ENCODE results near the gene SH3YL1. TPM values are rescaled to one million over a fixed set of nuclear protein-coding genes. Genes with fewer than 3 reads are reported as not detected.

The SH3YL1 gene
- polyA plus RNA-seq, 1 donor (not counting 4 experiments of a cell fraction or from before 2014, with no cell fraction given), result 41.8 TPM

DNA sequence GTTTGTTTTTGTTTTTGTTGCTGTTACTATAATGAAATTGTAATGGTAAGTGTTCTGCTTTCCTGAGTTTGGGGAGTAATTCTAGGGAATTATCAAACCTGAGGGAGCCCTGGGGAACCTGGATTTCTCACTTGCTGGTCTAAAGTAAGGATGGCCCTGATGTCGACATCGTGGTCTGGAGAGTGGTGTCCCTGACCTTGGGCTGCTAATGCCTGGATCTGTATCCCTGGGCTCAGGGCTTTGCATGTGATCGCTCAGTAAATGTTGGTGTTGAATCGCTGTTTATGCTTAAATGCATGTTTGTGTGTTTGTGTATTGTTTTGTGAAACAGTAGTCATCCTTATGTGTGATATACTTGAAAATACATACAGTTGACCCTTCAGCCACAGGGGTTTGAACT lies 7.0 kb upstream of the SH3YL1 start:
- no peak for FAIRE-seq

DNA sequence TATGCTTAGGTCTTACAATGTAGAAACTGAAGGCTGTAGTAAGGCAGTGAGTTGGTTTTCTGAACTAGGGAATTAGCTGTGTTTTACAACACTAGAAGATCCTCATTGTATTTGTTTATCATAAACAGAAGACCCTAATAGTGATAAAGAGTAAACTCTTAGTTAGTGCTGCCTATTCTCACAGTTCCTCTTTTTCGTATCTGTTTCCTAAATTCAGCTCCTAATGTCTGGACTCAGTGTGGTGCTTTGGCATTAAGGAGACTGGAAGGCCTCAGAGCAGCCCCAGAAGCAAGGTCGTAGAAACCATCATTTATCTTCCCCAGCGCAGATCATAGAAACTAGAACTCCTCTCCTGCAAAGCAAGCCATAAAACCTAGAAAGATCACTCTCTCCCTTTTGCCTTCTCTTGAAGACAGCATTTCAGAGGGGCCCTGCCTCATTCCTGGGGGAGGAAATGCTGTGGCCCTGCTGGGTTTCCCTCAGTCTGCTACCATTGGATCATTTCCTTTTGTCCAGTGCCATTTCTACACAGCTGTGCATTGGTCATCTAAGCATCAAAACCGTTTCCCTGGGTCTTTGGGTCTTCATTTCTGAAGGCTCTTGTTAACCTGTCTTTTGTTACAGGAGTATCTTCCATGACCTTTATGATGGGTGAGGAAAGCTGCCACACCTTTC lies 5.7 kb upstream of the SH3YL1 start:
- Histone ChIP-seq H3K4me3 (ENCODE audit: control insufficient read depth in 2 of 3, extremely low read depth in 1 of 3, insufficient read depth in 2 of 3, low read depth in 1 of 3, low read length in 3 of 3) (no peak overlapping the region), H3K79me2 (ENCODE audit: control insufficient read depth, insufficient read depth, low read length) (peaks cover 95% of the 10 kb centered on the region), H2AFZ (ENCODE audit: control insufficient read depth, low read length) (no peak overlapping the region), H4K20me1 (ENCODE audit: control insufficient read depth, extremely low read depth, insufficient read depth, low read length) (peaks cover 22% of the 10 kb centered on the region), H3K4me2 (ENCODE audit: control insufficient read depth, extremely low read depth, insufficient read depth, low read depth, low read length) (no peak overlapping the region), H3K9me1 (ENCODE audit: control insufficient read depth, extremely low read depth, insufficient read depth, low read length) (peaks cover 8% of the 10 kb centered on the region), H3K4me1 (ENCODE audit: control insufficient read depth, extremely low read depth, insufficient read depth, low read length) (peaks cover 7% of the 10 kb centered on the region), H3K36me3 (ENCODE audit: control insufficient read depth in 2 of 2, extremely low read depth in 1 of 2, insufficient read depth in 2 of 2, low read length in 2 of 2) (peaks cover 5 to 14% of the 10 kb centered on the region in 2 experiments), H3K27ac (ENCODE audit: control insufficient read depth, insufficient read depth, low read length) (no peak overlapping the region), H3K9ac (ENCODE audit: control insufficient read depth, extremely low read depth, insufficient read depth, low read length) (no peak overlapping the region), H3K9me3 (ENCODE audit: control insufficient read depth, low read depth, low read length) (no peaks in the 10 kb centered on the region), H3K27me3 (ENCODE audit: control insufficient read depth, extremely low read depth, insufficient read depth, low read length) (no peaks in the 10 kb centered on the region)
- DNase-seq (ENCODE audit: low read depth, low spot score) (no peak), FAIRE-seq (no peak)
- dilution Hi-C loops (cut with MboI; ENCODE audit: extremely low pct_ligation_motif_present, low sequenced_read_pairs), result no loop called here
- no peak for TF ChIP-seq EZH2 (IDR thresholded peaks at IDR 0.05; ENCODE audit: low read length)
- TF ChIP-seq, protein P1, sequence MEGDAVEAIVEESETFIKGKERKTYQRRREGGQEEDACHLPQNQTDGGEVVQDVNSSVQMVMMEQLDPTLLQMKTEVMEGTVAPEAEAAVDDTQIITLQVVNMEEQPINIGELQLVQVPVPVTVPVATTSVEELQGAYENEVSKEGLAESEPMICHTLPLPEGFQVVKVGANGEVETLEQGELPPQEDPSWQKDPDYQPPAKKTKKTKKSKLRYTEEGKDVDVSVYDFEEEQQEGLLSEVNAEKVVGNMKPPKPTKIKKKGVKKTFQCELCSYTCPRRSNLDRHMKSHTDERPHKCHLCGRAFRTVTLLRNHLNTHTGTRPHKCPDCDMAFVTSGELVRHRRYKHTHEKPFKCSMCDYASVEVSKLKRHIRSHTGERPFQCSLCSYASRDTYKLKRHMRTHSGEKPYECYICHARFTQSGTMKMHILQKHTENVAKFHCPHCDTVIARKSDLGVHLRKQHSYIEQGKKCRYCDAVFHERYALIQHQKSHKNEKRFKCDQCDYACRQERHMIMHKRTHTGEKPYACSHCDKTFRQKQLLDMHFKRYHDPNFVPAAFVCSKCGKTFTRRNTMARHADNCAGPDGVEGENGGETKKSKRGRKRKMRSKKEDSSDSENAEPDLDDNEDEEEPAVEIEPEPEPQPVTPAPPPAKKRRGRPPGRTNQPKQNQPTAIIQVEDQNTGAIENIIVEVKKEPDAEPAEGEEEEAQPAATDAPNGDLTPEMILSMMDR (optimal IDR thresholded peaks at IDR 0.05 in 1 of 3, IDR thresholded peaks at IDR 0.05 in 1 of 3, conservative IDR thresholded peaks at IDR 0.05 in 1 of 3; ENCODE audit: extremely low read depth in 1 of 3, insufficient read depth in 2 of 3, low read length in 3 of 3), result no peak

More for the DNA sequence above, 7.0 kb upstream of the SH3YL1 start:
- H4K20me1 ChIP-seq (ENCODE audit: control insufficient read depth, extremely low read depth, insufficient read depth, low read length), result peaks cover 22% of the 10 kb centered on the region
- TF ChIP-seq EZH2 (IDR thresholded peaks at IDR 0.05; ENCODE audit: low read length), result no peak
- TF ChIP-seq, protein P1 (optimal IDR thresholded peaks at IDR 0.05 in 1 of 3, IDR thresholded peaks at IDR 0.05 in 1 of 3, conservative IDR thresholded peaks at IDR 0.05 in 1 of 3; ENCODE audit: extremely low read depth in 1 of 3, insufficient read depth in 2 of 3, low read length in 3 of 3), result no peak
- H3K79me2 ChIP-seq (ENCODE audit: control insufficient read depth, insufficient read depth, low read length), result peaks cover 95% of the 10 kb centered on the region
- dilution Hi-C loops (cut with MboI; ENCODE audit: extremely low pct_ligation_motif_present, low sequenced_read_pairs), result no loop called here
- H2AFZ ChIP-seq (ENCODE audit: control insufficient read depth, low read length), result no peak overlapping the region
- H3K4me3 ChIP-seq (ENCODE audit: control insufficient read depth in 2 of 3, extremely low read depth in 1 of 3, insufficient read depth in 2 of 3, low read depth in 1 of 3, low read length in 3 of 3), result no peak overlapping the region
- DNase-seq (ENCODE audit: low read depth, low spot score), result no peak
- H3K9me1 ChIP-seq (ENCODE audit: control insufficient read depth, extremely low read depth, insufficient read depth, low read length), result peaks cover 8% of the 10 kb centered on the region
- no peak overlapping the region for H3K4me2 ChIP-seq (ENCODE audit: control insufficient read depth, extremely low read depth, insufficient read depth, low read depth, low read length)
- H3K9me3 ChIP-seq (ENCODE audit: control insufficient read depth, low read depth, low read length), result no peaks in the 10 kb centered on the region
- H3K27me3 ChIP-seq (ENCODE audit: control insufficient read depth, extremely low read depth, insufficient read depth, low read length), result no peaks in the 10 kb centered on the region
- H3K27ac ChIP-seq (ENCODE audit: control insufficient read depth, insufficient read depth, low read length), result no peak overlapping the region
- peaks cover 7% of the 10 kb centered on the region for H3K4me1 ChIP-seq (ENCODE audit: control insufficient read depth, extremely low read depth, insufficient read depth, low read length)
- peaks cover 7 to 19% of the 10 kb centered on the region in 2 experiments for H3K36me3 ChIP-seq (ENCODE audit: control insufficient read depth in 2 of 2, extremely low read depth in 1 of 2, insufficient read depth in 2 of 2, low read length in 2 of 2)
- H3K9ac ChIP-seq (ENCODE audit: control insufficient read depth, extremely low read depth, insufficient read depth, low read length), result no peak overlapping the region
